ENCODE measurements around the gene SEC16A. TPM values are rescaled to one million over a fixed set of nuclear protein-coding genes. Genes with fewer than 3 reads are reported as not detected.
A peak's percentile ranks its signal among the peaks of the same experiment; 100 is the strongest.

The SEC16A gene
- total and polyA plus RNA-seq, 2 donors from 2014 or later = 37.0 to 67.1 TPM

DNA sequence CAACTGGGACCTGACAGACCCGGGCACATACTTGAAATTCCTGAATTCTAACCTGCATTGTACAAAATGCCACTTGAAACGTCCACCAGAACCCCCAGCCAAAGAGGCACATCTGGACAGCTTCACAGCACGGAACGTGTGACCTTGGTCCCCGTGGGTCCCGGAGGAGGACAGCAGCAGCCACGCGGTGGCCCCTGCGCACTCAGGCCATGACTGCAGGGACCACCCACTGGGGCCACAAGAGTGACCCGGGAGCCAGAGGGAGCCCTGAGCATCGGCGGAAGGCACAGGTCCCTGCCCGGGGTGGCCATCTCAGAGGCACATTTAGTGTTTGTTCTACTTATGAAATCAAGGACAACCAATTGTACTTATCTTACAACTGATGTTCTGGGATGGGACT, 80.8 kb downstream of the SEC16A start:
- FAIRE-seq (no peak), DNase-seq (no peak)
- Histone ChIP-seq H3K27ac (ENCODE audit: low read depth in 2 of 2, low read length in 2 of 2) (no peak overlapping the region), H3K9ac (ENCODE audit: low read length in 3 of 3) (no peak overlapping the region), H3K4me1 (ENCODE audit: control insufficient read depth in 2 of 3, insufficient read depth in 2 of 3, low read depth in 1 of 3, low read length in 3 of 3) (peaks cover 0 to 14% (median 4%) of the 10 kb centered on the region in 3 donors), H3K4me3 (ENCODE audit: low read length in 3 of 3) (no peak overlapping the region), H3K9me3 (ENCODE audit: control insufficient read depth in 2 of 3, insufficient read depth in 1 of 3, low read length in 3 of 3) (no peaks in the 10 kb centered on the region), H3K27me3 (ENCODE audit: control insufficient read depth, insufficient read depth, low read length) (no peaks in the 10 kb centered on the region), H3K36me3 (ENCODE audit: control insufficient read depth in 2 of 3, insufficient read depth in 3 of 3, low read length in 3 of 3) (peaks cover 0 to 10% (median 7%) of the 10 kb centered on the region in 3 donors)
- TF ChIP-seq, protein P1, sequence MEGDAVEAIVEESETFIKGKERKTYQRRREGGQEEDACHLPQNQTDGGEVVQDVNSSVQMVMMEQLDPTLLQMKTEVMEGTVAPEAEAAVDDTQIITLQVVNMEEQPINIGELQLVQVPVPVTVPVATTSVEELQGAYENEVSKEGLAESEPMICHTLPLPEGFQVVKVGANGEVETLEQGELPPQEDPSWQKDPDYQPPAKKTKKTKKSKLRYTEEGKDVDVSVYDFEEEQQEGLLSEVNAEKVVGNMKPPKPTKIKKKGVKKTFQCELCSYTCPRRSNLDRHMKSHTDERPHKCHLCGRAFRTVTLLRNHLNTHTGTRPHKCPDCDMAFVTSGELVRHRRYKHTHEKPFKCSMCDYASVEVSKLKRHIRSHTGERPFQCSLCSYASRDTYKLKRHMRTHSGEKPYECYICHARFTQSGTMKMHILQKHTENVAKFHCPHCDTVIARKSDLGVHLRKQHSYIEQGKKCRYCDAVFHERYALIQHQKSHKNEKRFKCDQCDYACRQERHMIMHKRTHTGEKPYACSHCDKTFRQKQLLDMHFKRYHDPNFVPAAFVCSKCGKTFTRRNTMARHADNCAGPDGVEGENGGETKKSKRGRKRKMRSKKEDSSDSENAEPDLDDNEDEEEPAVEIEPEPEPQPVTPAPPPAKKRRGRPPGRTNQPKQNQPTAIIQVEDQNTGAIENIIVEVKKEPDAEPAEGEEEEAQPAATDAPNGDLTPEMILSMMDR (IDR thresholded peaks at IDR 0.05; ENCODE audit: borderline replicate concordance, extremely low read depth, insufficient read depth) = no peak
- intact Hi-C loops (cut with DNase I) = no loop called here

DNA sequence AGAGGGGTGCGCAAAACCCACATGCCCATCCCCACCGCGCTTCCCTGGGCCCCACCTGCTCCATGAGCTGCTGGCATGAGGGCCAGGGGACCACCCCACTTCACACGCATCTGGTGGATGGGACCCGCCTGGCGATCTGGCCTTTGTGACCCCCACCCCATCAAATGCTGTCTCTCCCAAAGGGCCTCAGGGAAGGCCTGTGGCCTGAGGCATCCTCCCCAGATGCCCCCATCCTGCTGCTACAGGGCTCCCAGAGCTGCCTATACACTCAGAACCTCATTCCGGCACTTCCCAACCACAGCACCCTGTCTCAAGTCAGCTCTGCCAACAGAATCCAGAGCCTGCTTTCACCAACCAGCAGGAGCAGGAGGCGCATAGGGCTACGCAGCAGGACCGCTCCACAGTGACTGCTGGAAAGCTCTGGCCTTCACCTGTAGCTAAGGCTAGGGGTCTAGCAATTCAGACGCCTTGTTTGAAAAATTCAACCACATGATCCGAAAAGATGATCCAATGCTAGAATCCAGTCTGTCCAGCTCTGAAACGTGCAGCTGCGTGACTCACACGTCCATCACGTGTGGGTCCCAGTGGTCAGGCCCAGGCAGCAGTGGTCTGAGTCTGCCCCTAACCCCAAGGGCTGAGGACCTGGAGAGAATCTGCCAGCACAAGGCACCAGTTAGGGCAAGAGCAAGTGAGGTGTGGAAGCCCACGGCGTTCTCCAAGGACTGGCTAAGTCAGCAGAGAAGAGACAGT, 81.5 kb downstream of the SEC16A start:
- peaks cover 0 to 11% (median 8%) of the 10 kb centered on the region in 3 donors for H3K36me3 ChIP-seq (ENCODE audit: control insufficient read depth in 2 of 3, insufficient read depth in 3 of 3, low read length in 3 of 3)
- no peaks in the 10 kb centered on the region for H3K27me3 ChIP-seq (ENCODE audit: control insufficient read depth, insufficient read depth, low read length)
- H3K4me3 ChIP-seq (ENCODE audit: low read length in 3 of 3) = no peak overlapping the region
- DNase-seq = no peak
- H3K9me3 ChIP-seq (ENCODE audit: control insufficient read depth in 2 of 3, insufficient read depth in 1 of 3, low read length in 3 of 3) = no peaks in the 10 kb centered on the region
- no peak overlapping the region for H3K9ac ChIP-seq (ENCODE audit: low read length in 3 of 3)
- FAIRE-seq = no peak
- peaks cover 0 to 14% (median 4%) of the 10 kb centered on the region in 3 donors for H3K4me1 ChIP-seq (ENCODE audit: control insufficient read depth in 2 of 3, insufficient read depth in 2 of 3, low read depth in 1 of 3, low read length in 3 of 3)
- intact Hi-C loops (cut with DNase I) = no loop called here
- no peak overlapping the region for H3K27ac ChIP-seq (ENCODE audit: low read depth in 2 of 2, low read length in 2 of 2)
- TF ChIP-seq, protein P1 (IDR thresholded peaks at IDR 0.05; ENCODE audit: borderline replicate concordance, extremely low read depth, insufficient read depth) = no peak

DNA sequence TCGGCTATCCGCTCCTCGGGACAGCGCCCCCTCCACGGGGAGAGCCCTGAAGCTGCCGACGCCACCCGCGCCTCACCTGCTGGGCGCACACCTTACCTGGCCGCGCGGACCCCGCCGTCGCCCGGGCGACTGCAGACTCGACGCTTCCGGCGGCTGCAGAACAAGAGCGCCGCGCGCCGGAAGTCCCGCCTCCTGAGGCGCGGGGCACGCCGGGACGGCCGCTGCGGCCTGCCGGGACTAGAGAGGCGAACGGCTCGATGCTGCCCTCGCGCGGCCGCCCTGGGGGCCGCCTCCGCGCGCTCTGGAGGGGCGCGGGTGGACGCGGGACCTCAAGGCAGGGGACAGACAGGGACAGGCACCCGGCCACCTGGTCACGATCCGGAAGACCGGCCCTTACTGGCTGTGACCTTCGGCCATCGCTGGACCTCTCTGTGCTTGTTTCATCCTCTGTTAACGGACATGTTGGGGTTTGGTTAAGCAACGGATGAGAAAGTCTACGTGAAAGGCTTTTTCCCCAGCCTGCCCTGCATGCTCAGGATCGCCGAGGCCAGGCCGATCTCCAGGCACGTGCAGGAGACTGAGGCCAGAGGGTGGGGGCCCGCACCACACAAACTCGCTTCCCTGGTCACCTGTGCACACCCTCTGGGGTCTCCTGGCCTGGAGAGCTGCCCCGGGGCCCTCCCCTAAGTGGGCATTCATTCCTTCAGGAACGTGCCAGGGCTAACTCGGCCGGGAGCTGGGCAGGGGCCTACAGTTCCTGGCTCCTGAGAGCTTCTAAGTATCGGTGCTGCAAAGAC, 82.6 kb downstream of the SEC16A start, which contains the start of gene SNAPC4:
TSS of gene SNAPC4 (minus strand) at position 133 of the 797 bp plus-strand sequence. CDS start 1,742 bp downstream, outside the sequence.
- peak within 1 kb of the TSS; percentile 44 to 69 (median 52) for H3K9ac ChIP-seq (ENCODE audit: low read length in 3 of 3)
- H3K27me3 ChIP-seq (ENCODE audit: control insufficient read depth, insufficient read depth, low read length) = no peaks in the 10 kb centered on the region
- DNase-seq (peak; percentile 89 to 96 (median 94)), FAIRE-seq (no peak)
- peak within 1 kb of the TSS in 1 of 2 donors; percentile 43 for H3K27ac ChIP-seq (ENCODE audit: low read depth in 2 of 2, low read length in 2 of 2)
- H3K4me1 ChIP-seq (ENCODE audit: control insufficient read depth in 2 of 3, insufficient read depth in 2 of 3, low read depth in 1 of 3, low read length in 3 of 3) = peaks cover 0 to 14% (median 4%) of the 10 kb centered on the region in 3 donors
- peak within 1 kb of the TSS; percentile 55 to 84 (median 64) for H3K4me3 ChIP-seq (ENCODE audit: low read length in 3 of 3)
- TF ChIP-seq, protein P1 (IDR thresholded peaks at IDR 0.05; ENCODE audit: borderline replicate concordance, extremely low read depth, insufficient read depth) = peak; percentile 95
- H3K9me3 ChIP-seq (ENCODE audit: control insufficient read depth in 2 of 3, insufficient read depth in 1 of 3, low read length in 3 of 3) = no peaks in the 10 kb centered on the region
- peaks cover 0 to 20% (median 11%) of the 10 kb centered on the region in 3 donors for H3K36me3 ChIP-seq (ENCODE audit: control insufficient read depth in 2 of 3, insufficient read depth in 3 of 3, low read length in 3 of 3)
- intact Hi-C loops (cut with DNase I) = no loop called here
